Peyer's patch (tissue), 4 donors: ENCODE results near the gene SOCS7. TPM values are rescaled to one million over a fixed set of nuclear protein-coding genes. Genes with fewer than 3 reads are reported as not detected.

Experiments
- DNase-seq, 3 donors: peaks; one replicate each; pipeline ENCODE4 v3.0.0-alpha.2; 2017 to 2019
- H3K27ac ChIP-seq, 4 donors: fragments of 200-600 bp; sonication (generic); one replicate each; pipeline ENCODE4 v1.5.1; 2016 to 2019
- H3K27me3 ChIP-seq, 2 donors: fragments of 200-600 bp; sonication (generic); one replicate each; pipeline ENCODE4 v1.5.1; 2019
- H3K36me3 ChIP-seq, 3 donors: fragments of 200-600 bp; sonication (generic); one replicate each; pipeline ENCODE4 v1.5.1; 2016 to 2019
- H3K4me1 ChIP-seq, 4 donors: fragments of 200-600 bp; sonication (generic); one replicate each; pipeline ENCODE4 v1.5.1; 2016 to 2019
- H3K4me3 ChIP-seq, 4 donors: fragments of 200-600 bp; sonication (generic); 1 replicate in 3 of 4; 2 replicates in 1 of 4; pipeline ENCODE4 v1.5.1; 2016 to 2019; ENCODE audit warnings: mild to moderate bottlenecking in 1 of 4
- H3K9me3 ChIP-seq, 4 donors: fragments of 200-600 bp; sonication (generic); one replicate each; pipeline ENCODE4 v1.5.1; 2016 to 2019; ENCODE audit warnings: mild to moderate bottlenecking in 1 of 4
- POLR2A ChIP-seq, 2 donors: fragments of 450-650 bp; IDR thresholded peaks; one replicate each; pipeline ENCODE4 v1.5.1; 2017; ENCODE audit warnings: antibody characterized with exemption in 2 of 2, mild to moderate bottlenecking in 2 of 2, moderate library complexity in 2 of 2
- total RNA-seq, 4 donors: library from RNA; depleted of rRNA; stranded (reverse); fragments of >200 nt; gene quantifications; one replicate each; pipeline ENCODE4 v1.1.0, GENCODE V29; 2016
- TF ChIP-seq, protein P1 (sequence below), 6 experiments: fragments of 450-650 bp in 4 of 6; fragments of 200-600 bp in 2 of 6; sonication (generic) in 1 of 6; IDR thresholded peaks; one replicate each; pipeline ENCODE4 v1.5.1; 2017 to 2019; ENCODE audit warnings: antibody characterized with exemption in 6 of 6, mild to moderate bottlenecking in 3 of 6, moderate library complexity in 1 of 6

Gene SOCS7
- total RNA-seq, 4 donors from 2014 or later, result 14.2 to 24.5 (median 16.1) TPM

DNA sequence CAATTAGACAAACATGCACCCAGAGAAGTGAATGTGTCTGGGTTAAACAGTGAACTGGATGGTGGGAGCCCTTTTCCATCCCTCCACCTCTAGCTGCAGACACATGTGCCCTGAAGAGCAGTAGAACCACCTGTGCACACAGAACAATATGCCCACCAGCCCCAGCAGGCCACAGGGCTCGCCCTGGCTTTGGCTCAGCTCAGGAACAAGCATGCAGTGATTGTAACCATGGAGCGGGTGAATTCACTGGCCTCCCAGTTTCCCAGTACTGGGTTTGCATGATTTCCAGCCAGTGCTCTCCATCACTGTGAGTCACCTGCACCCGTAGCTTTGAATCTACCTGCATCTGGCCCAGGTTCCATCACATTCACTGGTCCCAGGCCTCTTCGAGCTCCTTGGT is 13.1 kb upstream of the SOCS7 start:
- Histone ChIP-seq H3K36me3 (no peaks in the 10 kb centered on the region), H3K4me1 (no peaks in the 10 kb centered on the region), H3K4me3 (no peak overlapping the region), H3K27ac (no peak overlapping the region), H3K27me3 (no peaks in the 10 kb centered on the region), H3K9me3 (no peaks in the 10 kb centered on the region)
- TF ChIP-seq POLR2A (IDR thresholded peaks at IDR 0.05), result no peak
- TF ChIP-seq, protein P1, sequence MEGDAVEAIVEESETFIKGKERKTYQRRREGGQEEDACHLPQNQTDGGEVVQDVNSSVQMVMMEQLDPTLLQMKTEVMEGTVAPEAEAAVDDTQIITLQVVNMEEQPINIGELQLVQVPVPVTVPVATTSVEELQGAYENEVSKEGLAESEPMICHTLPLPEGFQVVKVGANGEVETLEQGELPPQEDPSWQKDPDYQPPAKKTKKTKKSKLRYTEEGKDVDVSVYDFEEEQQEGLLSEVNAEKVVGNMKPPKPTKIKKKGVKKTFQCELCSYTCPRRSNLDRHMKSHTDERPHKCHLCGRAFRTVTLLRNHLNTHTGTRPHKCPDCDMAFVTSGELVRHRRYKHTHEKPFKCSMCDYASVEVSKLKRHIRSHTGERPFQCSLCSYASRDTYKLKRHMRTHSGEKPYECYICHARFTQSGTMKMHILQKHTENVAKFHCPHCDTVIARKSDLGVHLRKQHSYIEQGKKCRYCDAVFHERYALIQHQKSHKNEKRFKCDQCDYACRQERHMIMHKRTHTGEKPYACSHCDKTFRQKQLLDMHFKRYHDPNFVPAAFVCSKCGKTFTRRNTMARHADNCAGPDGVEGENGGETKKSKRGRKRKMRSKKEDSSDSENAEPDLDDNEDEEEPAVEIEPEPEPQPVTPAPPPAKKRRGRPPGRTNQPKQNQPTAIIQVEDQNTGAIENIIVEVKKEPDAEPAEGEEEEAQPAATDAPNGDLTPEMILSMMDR (IDR thresholded peaks at IDR 0.05), result no peak
- no peak for DNase-seq

DNA sequence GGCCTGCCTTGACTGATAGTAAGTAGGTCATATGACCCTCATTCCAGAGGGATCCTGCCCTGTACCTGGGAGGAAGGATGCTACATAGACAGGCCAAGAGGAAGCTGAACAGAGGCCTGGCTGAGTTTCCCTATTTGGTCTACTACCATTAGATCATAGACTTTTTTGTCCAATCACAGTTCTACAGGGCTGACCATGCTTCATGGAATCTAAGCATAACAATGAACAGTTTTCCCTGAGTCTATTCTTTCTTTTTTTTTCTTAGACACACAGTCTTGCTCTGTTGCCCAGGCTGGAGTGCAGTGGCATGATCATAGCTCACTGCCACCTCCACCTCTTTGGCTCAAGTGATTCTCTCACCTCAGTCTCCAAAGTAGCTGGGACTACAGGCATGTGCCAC is 11.8 kb upstream of the SOCS7 start:
- TF ChIP-seq, protein P1 (IDR thresholded peaks at IDR 0.05), result no peak
- no peak for TF ChIP-seq POLR2A (IDR thresholded peaks at IDR 0.05)
- H3K27ac ChIP-seq, result no peak overlapping the region

DNA sequence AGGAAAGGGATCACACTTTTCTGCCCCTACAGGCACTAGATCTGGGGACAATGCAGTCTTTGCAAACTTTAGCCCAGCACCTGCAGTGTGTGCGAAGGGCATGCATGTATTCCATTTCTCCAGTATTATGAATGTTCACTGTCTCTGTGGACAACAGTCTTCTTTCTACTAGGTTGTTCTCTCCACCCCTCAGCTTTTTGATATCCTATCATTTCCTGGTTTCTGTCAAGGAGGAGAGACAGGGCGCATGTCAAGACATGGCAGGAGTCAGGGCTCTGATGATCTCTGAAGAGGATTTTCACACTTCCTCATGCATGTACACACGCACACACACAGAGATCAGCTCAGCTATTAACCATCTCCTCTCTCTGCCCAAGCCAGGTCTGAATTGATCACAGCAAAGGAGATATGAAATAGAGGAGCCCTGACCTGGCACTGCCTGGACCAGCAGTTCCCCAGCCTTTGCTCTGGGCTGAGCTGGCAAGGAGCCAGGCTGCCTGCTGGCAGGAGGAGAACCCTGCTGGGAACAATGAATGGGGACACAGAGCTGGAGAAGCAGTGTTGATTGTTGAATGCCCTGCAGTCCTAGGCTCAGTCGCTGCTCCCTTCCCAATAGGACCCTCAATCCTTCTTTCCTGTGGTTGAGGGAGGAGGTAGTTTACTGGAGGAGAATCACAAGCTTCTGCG is 10.5 kb upstream of the SOCS7 start:
- DNase-seq, result peak in 2 of 3 donors; percentile 51 to 64
- Histone ChIP-seq H3K4me1 (no peaks in the 10 kb centered on the region), H3K27me3 (no peaks in the 10 kb centered on the region), H3K36me3 (no peaks in the 10 kb centered on the region), H3K9me3 (no peaks in the 10 kb centered on the region), H3K4me3 (no peak overlapping the region), H3K27ac (no peak overlapping the region)
- TF ChIP-seq POLR2A (IDR thresholded peaks at IDR 0.05), result no peak
- TF ChIP-seq, protein P1 (IDR thresholded peaks at IDR 0.05), result no peak

More for the DNA sequence above, 11.8 kb upstream of the SOCS7 start:
- Histone ChIP-seq H3K4me3 (no peak overlapping the region), H3K9me3 (no peaks in the 10 kb centered on the region), H3K4me1 (no peaks in the 10 kb centered on the region), H3K36me3 (no peaks in the 10 kb centered on the region), H3K27me3 (no peaks in the 10 kb centered on the region)
- no peak for DNase-seq

DNA sequence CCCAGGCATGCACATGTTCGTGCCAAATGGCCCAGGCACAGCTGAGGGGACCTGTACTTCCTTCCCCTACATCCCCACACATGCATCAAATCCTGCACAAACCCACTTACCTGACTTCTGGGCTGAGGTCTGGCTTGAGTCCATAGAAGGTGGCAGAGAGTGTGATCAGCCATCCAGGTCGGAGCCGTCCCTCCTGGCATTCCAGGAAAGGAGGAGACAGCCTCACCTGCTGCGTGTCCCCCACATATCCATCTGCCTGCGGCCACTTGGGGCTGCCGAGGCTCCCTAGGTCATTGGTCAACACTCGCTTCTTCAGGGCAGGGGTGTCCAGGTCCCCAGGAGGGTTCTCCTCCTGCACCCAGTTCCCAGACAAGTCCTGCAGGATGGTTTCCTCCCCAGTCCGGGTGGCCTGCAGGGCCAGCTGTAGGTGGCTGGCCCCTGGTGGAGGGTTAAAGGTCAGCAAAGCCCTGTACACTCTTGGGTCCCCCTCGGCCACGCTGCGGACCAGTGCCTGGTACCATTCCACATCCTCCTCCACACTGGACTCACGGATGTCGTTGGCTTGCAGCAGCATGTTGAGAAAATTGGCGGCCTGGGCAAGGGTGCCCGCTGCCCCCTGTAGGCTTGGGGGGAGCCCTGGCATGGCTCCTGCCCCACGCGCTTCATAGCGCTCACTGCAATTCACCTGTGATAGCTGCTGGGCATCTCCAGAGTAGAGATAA is 8.6 kb upstream of the SOCS7 start:
- no peak overlapping the region for H3K27ac ChIP-seq
- no peaks in the 10 kb centered on the region for H3K4me1 ChIP-seq
- TF ChIP-seq POLR2A (IDR thresholded peaks at IDR 0.05), result no peak
- TF ChIP-seq, protein P1 (IDR thresholded peaks at IDR 0.05), result no peak
- DNase-seq, result no peak
- H3K4me3 ChIP-seq, result no peak overlapping the region
- no peaks in the 10 kb centered on the region for H3K36me3 ChIP-seq
- H3K9me3 ChIP-seq, result no peaks in the 10 kb centered on the region
- H3K27me3 ChIP-seq, result no peaks in the 10 kb centered on the region

DNA sequence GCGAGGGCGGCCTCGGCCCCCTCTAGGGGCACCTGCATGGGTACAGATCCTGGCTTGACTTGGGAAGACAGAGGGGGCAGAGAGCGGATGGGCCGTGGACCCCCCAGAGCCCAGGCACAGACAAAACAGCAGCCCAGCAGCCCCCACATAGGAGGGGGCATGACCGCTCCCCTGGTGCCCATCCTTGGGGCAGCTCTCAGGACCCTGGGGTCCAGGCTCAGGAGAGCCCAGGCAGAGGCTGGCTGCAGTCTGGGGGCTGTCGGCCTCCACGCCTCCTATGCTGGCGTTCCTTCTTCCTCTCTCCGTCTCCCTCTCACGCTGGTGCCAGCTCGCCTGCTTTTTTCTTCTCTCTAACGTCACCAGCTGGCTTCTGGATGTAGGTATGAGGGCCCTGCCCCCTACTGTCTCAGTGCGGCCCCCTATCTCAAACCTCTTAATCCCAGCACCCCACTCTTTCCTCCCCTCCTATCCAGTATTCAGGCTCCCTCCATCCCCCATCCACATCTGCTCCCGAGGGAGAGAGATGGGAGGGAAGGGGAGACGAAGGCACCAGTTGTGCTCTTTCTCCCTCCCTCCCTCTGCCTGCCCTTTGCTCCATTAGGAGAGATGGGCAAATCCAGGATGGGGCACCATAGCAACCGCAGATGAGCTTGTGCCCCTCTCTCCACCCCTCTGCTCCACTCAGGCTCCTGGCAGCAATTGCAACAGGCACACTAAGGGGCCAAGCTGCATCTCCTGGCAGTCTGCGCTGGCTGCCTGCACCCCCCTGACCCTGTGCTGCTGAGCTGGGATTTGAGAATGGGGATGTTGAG is 7.8 kb upstream of the SOCS7 start, which contains the start of gene GPR179:
TSS of gene GPR179 (minus strand) at position 349 of the 812 bp plus-strand sequence. CDS start at position 182, 167 bp downstream.
- no peaks in the 10 kb centered on the region for H3K27me3 ChIP-seq
- no peaks in the 10 kb centered on the region for H3K4me1 ChIP-seq
- no peak for DNase-seq
- TF ChIP-seq, protein P1 (IDR thresholded peaks at IDR 0.05), result no peak
- TF ChIP-seq POLR2A (IDR thresholded peaks at IDR 0.05), result no peak
- H3K4me3 ChIP-seq, result no peak within 1 kb of the TSS
- no peaks in the 10 kb centered on the region for H3K9me3 ChIP-seq
- no peak within 1 kb of the TSS for H3K27ac ChIP-seq
- no peaks in the 10 kb centered on the region for H3K36me3 ChIP-seq
